ENCODE measurements around the gene ELF3.

ELF3 gene

GRCh38 chr1:202009326-202010179 is 834 bp upstream of the ELF3 start:
- DNase-seq (ENCODE audit: low spot score) = peak; percentile 87

DNA sequence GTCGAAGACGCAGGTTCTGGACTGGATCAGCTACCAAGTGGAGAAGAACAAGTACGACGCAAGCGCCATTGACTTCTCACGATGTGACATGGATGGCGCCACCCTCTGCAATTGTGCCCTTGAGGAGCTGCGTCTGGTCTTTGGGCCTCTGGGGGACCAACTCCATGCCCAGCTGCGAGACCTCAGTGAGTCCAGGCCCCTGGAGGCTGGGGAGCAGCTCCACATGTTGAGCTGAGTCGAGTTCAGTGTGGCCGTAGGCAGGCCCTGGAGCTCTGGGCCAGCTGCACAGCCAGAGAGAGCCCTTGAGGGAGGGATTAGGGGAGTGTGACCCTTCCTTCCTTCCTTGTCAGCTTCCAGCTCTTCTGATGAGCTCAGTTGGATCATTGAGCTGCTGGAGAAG is 1.6 kb downstream of the ELF3 start:
- DNase-seq (ENCODE audit: low spot score) = no peak

DNA sequence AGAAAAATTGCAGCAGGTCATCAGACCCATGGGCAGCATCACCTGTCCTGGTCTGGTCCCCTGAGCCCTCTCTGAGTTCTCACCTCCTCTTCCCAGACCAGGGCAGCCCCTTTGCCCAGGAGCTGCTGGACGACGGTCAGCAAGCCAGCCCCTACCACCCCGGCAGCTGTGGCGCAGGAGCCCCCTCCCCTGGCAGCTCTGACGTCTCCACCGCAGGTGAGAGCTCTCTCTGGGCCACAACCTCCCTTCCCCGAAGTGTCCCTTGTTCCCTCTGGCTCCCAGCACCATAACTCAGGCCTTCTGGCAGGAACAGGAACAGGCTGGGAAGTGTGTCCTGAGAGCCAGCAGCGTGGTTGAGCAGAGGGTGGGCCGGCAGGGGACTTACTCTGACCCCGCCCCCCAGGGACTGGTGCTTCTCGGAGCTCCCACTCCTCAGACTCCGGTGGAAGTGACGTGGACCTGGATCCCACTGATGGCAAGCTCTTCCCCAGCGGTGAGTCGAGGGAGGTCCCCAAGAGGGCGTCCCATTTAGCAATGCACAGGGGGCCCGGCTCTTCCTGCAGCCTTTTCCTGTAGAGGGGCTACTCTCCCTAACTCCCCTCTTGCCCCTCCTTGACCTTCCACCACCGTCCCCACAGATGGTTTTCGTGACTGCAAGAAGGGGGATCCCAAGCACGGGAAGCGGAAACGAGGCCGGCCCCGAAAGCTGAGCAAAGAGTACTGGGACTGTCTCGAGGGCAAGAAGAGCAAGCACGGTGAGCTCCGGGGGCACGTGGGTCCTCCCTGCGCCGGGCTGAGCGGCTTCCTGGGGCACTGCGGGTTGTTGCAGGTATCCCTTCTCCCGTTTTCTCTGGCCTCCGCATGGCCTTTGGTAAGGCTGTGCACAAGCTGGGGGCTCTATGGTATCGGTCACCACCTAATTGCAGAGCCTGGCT is 2.4 kb downstream of the ELF3 start:
- no peak for DNase-seq (ENCODE audit: low spot score)

DNA sequence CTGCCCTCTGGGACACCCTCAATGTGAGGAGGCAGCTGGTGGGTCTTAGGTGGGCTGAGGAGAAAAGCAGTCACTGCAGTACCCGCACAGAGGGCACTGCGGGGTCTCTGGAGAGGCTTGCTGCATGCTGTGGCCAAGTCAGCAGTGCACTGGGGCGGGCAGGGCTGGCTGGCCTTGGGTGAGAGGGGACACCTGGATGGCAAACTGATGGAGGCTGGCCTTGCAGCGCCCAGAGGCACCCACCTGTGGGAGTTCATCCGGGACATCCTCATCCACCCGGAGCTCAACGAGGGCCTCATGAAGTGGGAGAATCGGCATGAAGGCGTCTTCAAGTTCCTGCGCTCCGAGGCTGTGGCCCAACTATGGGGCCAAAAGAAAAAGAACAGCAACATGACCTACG is 3.2 kb downstream of the ELF3 start:
- DNase-seq (ENCODE audit: low spot score) = no peak

GRCh38 chr1:202014060-202014459 is 3.7 kb downstream of the ELF3 start:
- no peak for DNase-seq (ENCODE audit: low spot score)

GRCh38 chr1:202014915-202015661 is 4.7 kb downstream of the ELF3 start:
- no peak for DNase-seq (ENCODE audit: low spot score)

- peak; percentile 17 for DNase-seq (ENCODE audit: low spot score)
Measured at GRCh38 chr1:202015662-202015937, 5.2 kb downstream of the ELF3 start.

GRCh38 chr1:202016022-202016810 is 5.8 kb downstream of the ELF3 start:
- DNase-seq (ENCODE audit: low spot score) = peak; percentile 8

GRCh38 chr1:202016811-202017748 is 6.7 kb downstream of the ELF3 start:
- DNase-seq (ENCODE audit: low spot score) = no peak

- no peak for DNase-seq (ENCODE audit: low spot score)
Measured at GRCh38 chr1:202017749-202018467, 7.5 kb downstream of the ELF3 start.

DNA sequence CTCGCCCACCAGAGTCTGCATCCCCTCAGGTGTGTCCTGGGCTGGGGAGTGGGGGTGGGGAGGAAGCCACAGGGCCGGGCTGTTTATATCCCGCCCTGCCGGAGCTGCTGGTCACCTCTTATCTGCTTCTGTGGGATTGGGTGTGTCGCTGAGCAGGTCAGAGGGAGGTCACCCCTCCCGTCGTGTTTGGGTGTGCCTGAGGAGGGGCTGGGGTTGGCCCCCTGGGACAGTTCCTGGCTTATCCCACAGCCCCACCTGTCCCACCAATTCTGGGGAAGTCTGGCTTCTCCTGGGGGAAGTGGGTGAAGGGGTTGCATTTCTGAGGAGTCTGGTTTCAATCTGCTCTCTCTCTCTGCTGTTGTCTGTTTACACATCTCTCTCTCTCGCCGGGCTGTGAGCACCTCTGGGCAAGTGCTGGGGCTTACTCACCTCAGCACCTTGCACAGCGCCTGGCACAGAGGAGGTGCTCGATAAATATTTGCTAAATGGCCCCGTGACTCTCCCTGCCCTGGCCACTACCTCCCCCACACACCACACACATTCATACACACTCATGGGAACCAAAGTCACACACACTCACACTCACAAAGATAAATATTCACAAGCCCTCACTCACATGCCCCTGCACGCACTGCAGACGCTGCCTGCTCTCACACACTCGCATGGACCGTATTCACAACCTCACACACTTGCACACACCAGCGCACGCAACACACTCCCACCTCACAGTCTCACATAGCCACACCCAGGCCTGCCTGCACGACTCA is 8.3 kb downstream of the ELF3 start:
- DNase-seq (ENCODE audit: low spot score) = no peak

DNA sequence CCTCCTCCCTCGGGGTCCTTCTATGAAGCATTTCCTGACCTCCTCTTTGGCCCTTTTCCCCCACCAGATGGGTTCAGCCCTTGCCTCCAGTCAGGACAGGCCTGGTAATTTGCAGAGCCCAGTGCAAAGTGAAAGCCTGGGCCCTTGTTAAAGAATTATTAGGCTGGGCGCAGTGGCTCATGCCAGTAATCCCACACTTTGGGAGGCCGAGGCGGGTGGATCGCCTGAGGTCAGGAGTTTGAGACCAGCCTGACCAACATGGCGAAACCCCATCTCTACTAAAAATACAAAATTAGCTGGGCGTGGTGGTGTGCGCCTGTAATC is 8.8 kb downstream of the ELF3 start:
- DNase-seq (ENCODE audit: low spot score) = peak; percentile 21

GRCh38 chr1:202023001-202023433 is 12.6 kb downstream of the ELF3 start:
- DNase-seq (ENCODE audit: low spot score) = no peak

DNA sequence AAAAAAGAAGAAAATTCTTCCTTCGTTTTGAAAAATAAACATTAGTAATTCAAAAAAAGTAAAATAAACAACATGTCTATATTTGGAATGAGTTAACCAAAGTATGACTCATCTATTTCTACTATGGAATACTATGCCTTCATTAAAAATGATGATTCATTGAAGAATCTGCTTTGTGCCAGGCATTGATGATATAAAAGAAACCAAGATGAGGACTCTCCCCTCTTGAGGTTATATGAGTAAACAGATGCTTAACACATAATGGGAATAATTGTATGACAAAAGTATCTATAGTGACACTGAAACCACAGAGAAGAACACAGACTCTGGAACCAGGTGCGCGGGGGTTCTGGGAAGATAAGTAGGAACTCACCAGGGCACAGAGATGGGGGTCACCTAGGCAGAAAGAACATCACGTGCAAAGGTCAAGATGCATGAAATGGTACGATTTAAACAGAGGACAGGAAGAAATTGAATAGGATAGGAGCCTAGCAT is 18.8 kb downstream of the ELF3 start:
- DNase-seq (ENCODE audit: low spot score) = peak; percentile 7

- peak; percentile 17 for DNase-seq (ENCODE audit: low spot score)
Measured at GRCh38 chr1:202029727-202030126, 19.3 kb downstream of the ELF3 start.

DNA sequence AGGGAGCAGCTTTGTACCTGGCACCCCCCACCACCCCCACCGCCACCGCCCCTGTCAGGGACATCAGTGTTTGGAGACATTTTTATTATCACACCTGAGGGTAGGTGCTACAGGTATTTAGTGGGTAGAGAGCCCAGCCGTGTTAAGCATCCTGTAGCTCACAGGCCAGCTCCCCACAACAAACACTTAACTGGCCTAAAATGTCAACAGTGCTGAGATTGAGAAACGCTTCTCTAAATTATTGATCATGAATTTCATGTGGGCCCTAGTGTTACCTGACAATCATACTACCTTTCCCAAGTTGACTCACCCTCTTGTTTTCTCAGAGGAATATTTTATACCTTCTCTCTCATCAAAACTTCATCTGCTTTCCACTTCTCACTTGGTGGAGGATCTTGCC is 21.4 kb downstream of the ELF3 start:
- no peak for DNase-seq (ENCODE audit: low spot score)

GRCh38 chr1:202034149-202034682 is 23.8 kb downstream of the ELF3 start:
- no peak for DNase-seq (ENCODE audit: low spot score)

- DNase-seq (ENCODE audit: low spot score) = peak; percentile 95
Measured at GRCh38 chr1:202034683-202035462, 24.5 kb downstream of the ELF3 start.
